ENCODE data around the gene ADM.

The ADM gene

DNA sequence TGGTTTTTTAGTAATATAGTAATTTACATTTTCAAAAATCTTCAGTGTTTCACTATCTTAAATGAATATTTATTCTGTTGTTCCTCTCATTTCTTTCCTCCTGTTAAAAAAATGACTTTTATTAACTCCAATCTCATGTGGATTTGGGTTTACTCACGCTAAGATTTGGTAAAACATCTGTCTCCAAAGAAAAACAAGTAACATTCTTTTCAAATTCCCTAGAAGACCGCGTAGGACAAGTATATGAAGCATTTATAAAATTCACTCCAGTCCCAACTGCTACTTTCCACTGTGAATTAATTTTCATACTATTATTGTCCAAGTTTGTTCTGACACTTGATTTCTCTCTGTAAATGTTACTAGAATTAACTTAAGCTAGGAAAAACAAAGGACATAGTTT lies 37.1 kb upstream of the ADM start:
- TF ChIP-seq CTCF (IDR thresholded peaks at IDR 0.05; ENCODE audit: low read depth, low read length): no peak
- no peak overlapping the region for H3K4me3 ChIP-seq (ENCODE audit: low read depth, low read length)

DNA sequence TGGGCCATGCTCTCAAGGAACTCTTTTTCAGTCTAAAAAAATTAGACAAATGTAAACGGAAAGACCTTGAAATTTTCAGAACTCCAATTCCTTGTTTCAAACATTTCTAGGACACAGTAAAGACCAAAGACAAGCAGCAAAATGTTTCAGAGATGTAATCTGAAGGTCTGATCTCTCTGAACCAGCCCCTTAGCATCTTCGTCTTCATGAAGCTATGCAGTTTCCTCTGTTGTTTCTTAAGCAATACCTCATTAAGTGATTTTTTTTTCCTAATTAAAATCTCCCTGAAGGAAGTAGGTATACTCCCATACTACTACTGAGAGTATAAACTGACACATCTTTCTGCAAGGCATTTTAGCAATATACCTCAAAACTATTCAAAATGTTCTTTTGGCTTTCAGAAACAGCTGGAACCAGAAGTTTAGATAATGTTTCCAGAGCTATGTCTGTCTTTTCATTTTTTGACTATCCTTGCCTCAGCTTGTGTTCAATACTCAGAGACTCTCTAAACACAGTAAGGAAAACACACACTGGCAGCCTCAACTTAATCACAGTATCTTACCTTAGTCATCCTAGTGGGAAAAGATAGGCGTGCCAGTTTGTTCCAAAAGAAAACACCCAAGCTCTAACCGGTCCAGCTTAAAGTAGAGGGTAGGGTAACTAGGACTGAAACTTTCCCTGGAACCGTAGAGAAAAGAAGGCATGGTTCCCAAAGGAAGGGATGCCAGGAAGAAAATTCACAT lies 36.0 kb upstream of the ADM start:
- H3K4me3 ChIP-seq (ENCODE audit: low read depth, low read length): no peak overlapping the region
- TF ChIP-seq CTCF (IDR thresholded peaks at IDR 0.05; ENCODE audit: low read depth, low read length): no peak

DNA sequence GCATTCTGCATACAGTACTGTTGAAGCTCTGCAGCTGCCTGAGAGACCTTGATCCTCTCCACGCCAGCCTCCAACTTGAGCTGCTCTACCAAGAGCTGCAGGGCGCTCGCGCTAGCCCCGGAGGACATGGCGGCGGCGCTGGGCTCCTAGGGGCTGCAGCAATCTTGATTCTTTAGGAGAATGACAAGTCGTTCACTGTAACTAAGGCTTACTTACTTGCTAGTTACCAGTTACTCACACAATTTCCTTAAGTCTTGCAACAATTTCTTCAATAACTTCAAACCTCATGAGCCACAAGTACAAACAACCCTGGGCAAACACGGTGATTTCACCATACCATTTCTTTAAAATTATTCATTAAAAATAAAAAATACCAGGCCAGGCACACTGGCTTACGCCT lies 32.7 kb upstream of the ADM start:
- no peak overlapping the region for H3K4me3 ChIP-seq (ENCODE audit: low read depth, low read length)
- no peak for TF ChIP-seq CTCF (IDR thresholded peaks at IDR 0.05; ENCODE audit: low read depth, low read length)

- no peak for TF ChIP-seq CTCF (IDR thresholded peaks at IDR 0.05; ENCODE audit: low read depth, low read length)
- no peak overlapping the region for H3K4me3 ChIP-seq (ENCODE audit: low read depth, low read length)
Measured at GRCh38 chr11:10273738-10274137, 31.1 kb upstream of the ADM start.

DNA sequence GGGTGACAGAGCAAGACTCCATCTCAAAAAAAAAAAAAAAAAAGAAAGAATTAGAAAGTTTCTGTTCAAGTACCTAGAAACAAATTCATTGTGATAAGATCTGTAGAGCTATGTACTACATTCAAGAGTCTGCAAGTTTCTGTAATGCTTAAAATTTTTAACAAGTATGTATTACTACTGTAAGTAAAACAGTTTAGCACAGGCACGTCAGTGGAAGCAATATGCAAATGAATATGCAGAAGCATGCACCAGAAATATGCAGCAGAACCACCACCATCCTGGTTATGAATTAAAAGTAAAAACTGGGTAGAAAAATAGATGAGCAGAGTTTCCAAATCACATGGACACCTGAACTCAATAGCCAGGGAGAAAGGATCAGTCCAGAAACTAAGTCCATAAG lies 30.1 kb upstream of the ADM start:
- no peak overlapping the region for H3K4me3 ChIP-seq (ENCODE audit: low read depth, low read length)
- TF ChIP-seq CTCF (IDR thresholded peaks at IDR 0.05; ENCODE audit: low read depth, low read length): no peak

DNA sequence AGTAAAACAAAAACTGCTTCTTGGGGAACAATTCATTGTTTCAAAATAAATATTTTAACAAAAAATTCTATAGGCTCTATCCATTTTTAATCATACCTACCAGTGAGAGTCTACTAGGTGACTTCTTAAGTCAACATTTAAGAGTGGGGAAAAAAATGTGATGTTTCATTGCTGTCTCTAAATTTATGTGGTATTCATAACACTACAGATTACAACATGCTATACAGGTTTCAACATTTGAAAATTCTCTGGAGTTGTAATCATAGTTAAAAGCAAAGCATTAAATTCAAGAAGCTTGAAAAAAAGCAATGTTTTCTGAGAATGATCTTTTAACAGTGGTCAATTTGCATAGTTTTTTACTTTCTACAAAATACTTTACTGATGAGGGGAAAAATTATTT lies 29.2 kb upstream of the ADM start:
- no peak for TF ChIP-seq CTCF (IDR thresholded peaks at IDR 0.05; ENCODE audit: low read depth, low read length)
- no peak overlapping the region for H3K4me3 ChIP-seq (ENCODE audit: low read depth, low read length)

- TF ChIP-seq CTCF (IDR thresholded peaks at IDR 0.05; ENCODE audit: low read depth, low read length): no peak
- no peak overlapping the region for H3K4me3 ChIP-seq (ENCODE audit: low read depth, low read length)
Measured at GRCh38 chr11:10282117-10282516, 22.8 kb upstream of the ADM start.

Data from WI38 (cell line).